ENCODE measurements around the gene CCNY. TPM values are rescaled to one million over a fixed set of nuclear protein-coding genes. Genes with fewer than 3 reads are reported as not detected.

The CCNY gene
- total and polyA plus RNA-seq, 3 experiments from 2014 or later: 15.1 to 65.2 (median 58.4) TPM

DNA sequence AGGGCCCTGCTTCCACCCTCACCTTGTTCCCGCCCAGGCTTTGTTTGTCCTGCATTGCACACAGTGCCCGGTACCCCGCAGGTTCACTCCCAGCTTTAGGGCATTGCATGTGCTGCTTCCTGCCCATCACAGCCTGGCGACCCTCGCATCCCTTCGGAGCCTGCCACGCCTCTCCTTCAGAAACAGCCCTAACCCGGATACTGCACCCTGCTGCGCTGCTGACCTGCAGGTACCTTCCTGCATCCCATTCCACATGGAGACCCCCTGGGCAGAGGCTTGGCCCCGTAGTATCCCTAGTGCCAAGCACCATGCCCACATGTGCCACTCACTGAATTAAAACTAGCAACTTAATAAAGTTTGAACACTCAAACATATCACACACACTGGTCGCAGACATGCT lies 249.0 kb downstream of the CCNY start:
- no peak overlapping the region for H3K4me3 ChIP-seq (ENCODE audit: low read length)
- H3K9me3 Mint-ChIP-seq: peaks cover 0 to 10% (median 2%) of the 10 kb centered on the region in 5 donors

DNA sequence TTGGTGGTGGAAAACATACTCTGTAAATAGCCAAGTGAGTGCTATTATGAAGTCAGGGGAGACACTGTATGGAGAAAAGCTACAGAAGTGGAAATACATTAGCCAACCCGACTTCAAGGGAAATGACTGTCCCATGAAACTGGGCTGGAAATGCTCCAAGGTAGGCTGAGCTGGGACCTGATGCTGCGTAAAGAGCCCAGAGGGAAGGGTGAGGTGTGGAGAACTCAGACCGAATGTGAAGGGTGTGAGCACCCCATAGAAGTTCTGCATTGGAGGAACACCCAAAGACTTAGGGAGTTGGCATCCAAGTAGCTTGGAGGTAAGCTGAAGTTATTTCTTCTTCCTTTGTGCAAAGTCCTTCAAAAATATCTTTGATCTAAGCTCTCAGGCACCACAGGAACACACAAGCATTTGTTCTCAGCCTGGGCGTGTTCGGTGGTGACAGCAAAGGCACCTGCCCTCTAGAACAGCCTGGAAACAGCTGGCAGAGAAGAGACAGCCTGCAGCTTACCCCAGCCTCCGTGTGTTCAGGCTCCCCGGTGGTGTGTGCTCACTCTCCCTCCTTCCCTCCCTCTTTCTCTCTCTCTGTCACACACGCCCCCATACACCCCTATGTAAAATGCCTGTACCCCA lies 249.7 kb downstream of the CCNY start:
- ChIA-PET CTCF (no interaction called here), POLR2A (no interaction called here)
- Histone ChIP-seq H3K4me3 (ENCODE audit: low read length) (no peak overlapping the region), H3K27me3 (ENCODE audit: insufficient read depth, low read length, poor library complexity, severe bottlenecking) (no peaks in the 10 kb centered on the region), H3K27ac (ENCODE audit: low read depth, low read length) (no peak overlapping the region), H3K9me3 (ENCODE audit: low read length) (no peaks in the 10 kb centered on the region), H3K36me3 (ENCODE audit: insufficient read depth, low read length) (no peaks in the 10 kb centered on the region), H3K4me1 (ENCODE audit: insufficient read depth, low read length) (no peaks in the 10 kb centered on the region)
- Mint-ChIP-seq H3K27ac (no peak overlapping the region), H3K9me3 (peaks cover 3 to 16% (median 8%) of the 10 kb centered on the region in 5 donors), H3K4me1 (no peaks in the 10 kb centered on the region), H3K4me3 (no peak overlapping the region), H3K27me3 (peaks cover 0 to 15% of the 10 kb centered on the region in 2 donors), H3K36me3 (peaks cover 0 to 8% (median 2%) of the 10 kb centered on the region in 3 donors)
- DNase-seq: no peak

More for the DNA sequence above, 249.0 kb downstream of the CCNY start:
- no peak overlapping the region for H3K27ac ChIP-seq (ENCODE audit: low read depth, low read length)
- no peaks in the 10 kb centered on the region for H3K4me1 ChIP-seq (ENCODE audit: insufficient read depth, low read length)
- no peaks in the 10 kb centered on the region for H3K27me3 ChIP-seq (ENCODE audit: insufficient read depth, low read length, poor library complexity, severe bottlenecking)
- H3K4me3 Mint-ChIP-seq: no peak overlapping the region
- DNase-seq: no peak
- H3K27ac Mint-ChIP-seq: no peak overlapping the region
- H3K9me3 ChIP-seq (ENCODE audit: low read length): no peaks in the 10 kb centered on the region
- CTCF ChIA-PET: no interaction called here
- H3K36me3 ChIP-seq (ENCODE audit: insufficient read depth, low read length): no peaks in the 10 kb centered on the region
- H3K27me3 Mint-ChIP-seq: peaks cover 2 to 11% of the 10 kb centered on the region in 2 donors
- H3K36me3 Mint-ChIP-seq: peaks cover 0 to 4% (median 0%) of the 10 kb centered on the region in 3 donors
- POLR2A ChIA-PET: no interaction called here
- H3K4me1 Mint-ChIP-seq: no peaks in the 10 kb centered on the region

DNA sequence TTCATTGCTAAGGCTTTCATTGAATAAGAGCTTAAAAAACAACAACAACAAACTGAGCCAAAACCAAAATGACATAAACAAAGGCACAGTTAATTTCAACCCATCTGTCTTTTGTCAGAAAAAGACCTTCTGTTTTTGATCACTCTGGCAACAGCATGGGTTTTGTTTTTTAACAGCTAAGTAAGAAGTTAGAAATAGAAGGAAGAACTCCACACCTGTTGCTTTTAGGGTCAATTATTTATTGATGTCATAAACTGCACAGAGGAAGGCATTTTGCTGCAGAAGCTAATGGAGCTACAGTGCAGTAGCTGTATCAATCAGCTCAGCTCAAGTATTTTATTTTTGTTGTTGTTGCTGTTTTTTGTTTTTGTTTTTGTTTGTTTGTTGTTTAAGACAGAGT lies 252.5 kb downstream of the CCNY start:
- Mint-ChIP-seq H3K4me1 (no peaks in the 10 kb centered on the region), H3K9me3 (peaks cover 6 to 18% (median 16%) of the 10 kb centered on the region in 5 donors), H3K27ac (no peak overlapping the region), H3K36me3 (peaks cover 0 to 5% (median 2%) of the 10 kb centered on the region in 3 donors), H3K27me3 (peaks cover 0 to 27% of the 10 kb centered on the region in 2 donors), H3K4me3 (no peak overlapping the region)
- CTCF ChIA-PET: no interaction called here
- DNase-seq: no peak
- POLR2A ChIA-PET: no interaction called here
- H3K27me3 ChIP-seq (ENCODE audit: insufficient read depth, low read length, poor library complexity, severe bottlenecking): no peaks in the 10 kb centered on the region
- no peak overlapping the region for H3K27ac ChIP-seq (ENCODE audit: low read depth, low read length)
- no peaks in the 10 kb centered on the region for H3K4me1 ChIP-seq (ENCODE audit: insufficient read depth, low read length)
- H3K4me3 ChIP-seq (ENCODE audit: low read length): no peak overlapping the region
- no peaks in the 10 kb centered on the region for H3K36me3 ChIP-seq (ENCODE audit: insufficient read depth, low read length)
- H3K9me3 ChIP-seq (ENCODE audit: low read length): no peaks in the 10 kb centered on the region

DNA sequence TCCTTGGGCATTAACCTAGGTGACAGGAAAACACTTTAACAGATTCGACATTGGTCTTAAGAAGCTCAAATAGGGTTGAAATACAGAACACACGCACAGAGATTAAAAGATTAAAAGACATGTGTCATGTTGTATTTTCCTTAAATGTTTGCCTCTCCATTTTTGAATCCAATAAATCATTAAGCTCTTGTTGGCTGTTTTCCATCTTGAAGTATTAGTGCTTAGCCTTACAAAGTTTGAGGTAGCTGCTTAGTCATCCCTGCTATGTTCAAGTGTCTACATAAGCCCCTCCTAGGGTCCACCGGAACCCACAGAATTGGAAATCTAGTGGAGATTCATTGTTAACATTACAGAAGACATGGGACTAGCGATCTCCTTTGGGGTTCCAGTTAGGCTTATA lies 256.1 kb downstream of the CCNY start:
- Mint-ChIP-seq H3K4me1 (no peaks in the 10 kb centered on the region), H3K27me3 (peaks cover 0 to 24% of the 10 kb centered on the region in 2 donors), H3K36me3 (peaks cover 0 to 5% (median 2%) of the 10 kb centered on the region in 3 donors), H3K27ac (no peak overlapping the region), H3K4me3 (no peak overlapping the region), H3K9me3 (peaks cover 6 to 18% (median 16%) of the 10 kb centered on the region in 5 donors)
- H3K9me3 ChIP-seq (ENCODE audit: low read length): no peaks in the 10 kb centered on the region
- POLR2A ChIA-PET: no interaction called here
- no peaks in the 10 kb centered on the region for H3K27me3 ChIP-seq (ENCODE audit: insufficient read depth, low read length, poor library complexity, severe bottlenecking)
- CTCF ChIA-PET: no interaction called here
- no peak for DNase-seq
- no peak overlapping the region for H3K27ac ChIP-seq (ENCODE audit: low read depth, low read length)
- no peak overlapping the region for H3K4me3 ChIP-seq (ENCODE audit: low read length)
- H3K36me3 ChIP-seq (ENCODE audit: insufficient read depth, low read length): no peaks in the 10 kb centered on the region
- no peaks in the 10 kb centered on the region for H3K4me1 ChIP-seq (ENCODE audit: insufficient read depth, low read length)

DNA sequence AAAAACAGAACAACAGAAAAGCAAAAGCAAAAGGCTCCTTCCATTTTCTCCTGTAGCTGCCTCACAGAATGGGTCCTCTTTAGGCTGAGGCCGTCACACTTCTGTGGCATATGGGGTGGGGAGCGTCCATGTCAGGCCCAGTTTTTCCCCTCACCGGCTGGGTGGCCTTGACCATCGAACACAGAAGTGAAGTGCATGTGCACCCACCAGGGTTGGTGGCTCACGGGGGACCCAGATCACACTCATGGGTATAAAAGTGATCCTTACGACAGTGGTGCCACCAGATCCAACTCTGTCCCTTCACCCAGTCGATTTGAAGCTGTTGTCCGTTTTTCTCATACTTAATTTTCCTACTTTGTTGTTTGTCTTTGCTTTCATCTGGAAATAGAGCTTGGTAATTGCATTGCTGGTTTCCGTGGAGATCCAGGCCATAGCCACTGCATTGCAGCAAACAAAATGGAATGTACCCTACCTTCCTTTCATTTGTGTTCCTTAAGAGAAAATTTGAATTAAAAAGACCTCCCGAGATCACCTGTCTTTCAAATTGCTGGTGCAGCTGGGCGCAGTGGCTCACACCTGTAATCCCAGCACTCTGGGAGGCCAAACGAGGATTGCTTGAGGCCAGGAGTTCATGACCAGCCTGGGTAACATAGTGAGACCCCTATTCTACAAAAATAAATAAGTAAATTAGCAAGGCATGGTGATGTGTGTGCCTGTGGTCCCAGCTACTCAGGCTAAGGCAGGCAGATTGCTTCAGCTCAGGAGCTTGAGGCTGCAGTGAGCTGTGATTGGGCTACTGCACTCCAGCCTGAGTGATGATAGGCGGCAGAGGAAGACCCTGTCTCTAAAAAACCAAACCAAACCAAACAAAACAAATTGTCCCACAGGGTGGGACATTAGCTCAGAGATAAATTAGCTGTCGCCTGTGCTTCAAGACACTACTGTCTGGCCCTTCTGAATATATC lies 258.1 kb downstream of the CCNY start:
- peaks cover 0 to 5% (median 2%) of the 10 kb centered on the region in 3 donors for H3K36me3 Mint-ChIP-seq
- H3K9me3 Mint-ChIP-seq: peaks cover 6 to 19% (median 16%) of the 10 kb centered on the region in 5 donors
- H3K4me3 ChIP-seq (ENCODE audit: low read length): no peak overlapping the region
- POLR2A ChIA-PET: no interaction called here
- no peaks in the 10 kb centered on the region for H3K4me1 Mint-ChIP-seq
- H3K9me3 ChIP-seq (ENCODE audit: low read length): no peaks in the 10 kb centered on the region
- no peak overlapping the region for H3K27ac ChIP-seq (ENCODE audit: low read depth, low read length)
- DNase-seq: no peak
- no peaks in the 10 kb centered on the region for H3K4me1 ChIP-seq (ENCODE audit: insufficient read depth, low read length)
- H3K27ac Mint-ChIP-seq: no peak overlapping the region
- no peaks in the 10 kb centered on the region for H3K36me3 ChIP-seq (ENCODE audit: insufficient read depth, low read length)
- peaks cover 2 to 32% of the 10 kb centered on the region in 2 donors for H3K27me3 Mint-ChIP-seq
- no peaks in the 10 kb centered on the region for H3K27me3 ChIP-seq (ENCODE audit: insufficient read depth, low read length, poor library complexity, severe bottlenecking)
- H3K4me3 Mint-ChIP-seq: no peak overlapping the region
- CTCF ChIA-PET: no interaction called here

DNA sequence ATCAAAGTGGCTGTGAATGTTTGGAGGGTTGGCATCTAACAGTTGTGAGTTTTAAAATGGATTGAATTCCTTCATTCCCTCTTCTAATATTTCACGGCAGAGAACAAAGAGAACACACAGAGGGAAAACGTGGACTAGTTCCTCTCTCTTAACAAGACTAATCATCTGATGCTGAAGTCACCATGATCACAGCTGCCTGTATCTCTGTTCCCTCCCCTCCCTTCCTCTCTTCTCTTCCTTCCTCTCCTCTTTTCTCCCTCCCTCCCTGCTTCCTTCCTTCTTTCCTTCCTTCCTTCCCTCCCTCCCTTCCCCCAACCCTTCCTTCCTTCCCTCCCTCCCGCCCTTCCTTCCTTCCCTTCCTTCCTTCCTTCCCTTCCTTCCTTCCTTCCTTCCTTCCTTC lies 258.8 kb downstream of the CCNY start:
- Mint-ChIP-seq H3K4me3 (no peak overlapping the region), H3K9me3 (peaks cover 6 to 16% (median 13%) of the 10 kb centered on the region in 5 donors), H3K36me3 (peaks cover 0 to 5% (median 2%) of the 10 kb centered on the region in 3 donors), H3K27ac (no peak overlapping the region), H3K27me3 (peaks cover 5 to 35% of the 10 kb centered on the region in 2 donors), H3K4me1 (no peaks in the 10 kb centered on the region)
- H3K27ac ChIP-seq (ENCODE audit: low read depth, low read length): no peak overlapping the region
- no peaks in the 10 kb centered on the region for H3K27me3 ChIP-seq (ENCODE audit: insufficient read depth, low read length, poor library complexity, severe bottlenecking)
- ChIA-PET CTCF (no interaction called here), POLR2A (no interaction called here)
- H3K4me1 ChIP-seq (ENCODE audit: insufficient read depth, low read length): no peaks in the 10 kb centered on the region
- no peaks in the 10 kb centered on the region for H3K36me3 ChIP-seq (ENCODE audit: insufficient read depth, low read length)
- H3K4me3 ChIP-seq (ENCODE audit: low read length): no peak overlapping the region
- H3K9me3 ChIP-seq (ENCODE audit: low read length): no peaks in the 10 kb centered on the region
- no peak for DNase-seq

DNA sequence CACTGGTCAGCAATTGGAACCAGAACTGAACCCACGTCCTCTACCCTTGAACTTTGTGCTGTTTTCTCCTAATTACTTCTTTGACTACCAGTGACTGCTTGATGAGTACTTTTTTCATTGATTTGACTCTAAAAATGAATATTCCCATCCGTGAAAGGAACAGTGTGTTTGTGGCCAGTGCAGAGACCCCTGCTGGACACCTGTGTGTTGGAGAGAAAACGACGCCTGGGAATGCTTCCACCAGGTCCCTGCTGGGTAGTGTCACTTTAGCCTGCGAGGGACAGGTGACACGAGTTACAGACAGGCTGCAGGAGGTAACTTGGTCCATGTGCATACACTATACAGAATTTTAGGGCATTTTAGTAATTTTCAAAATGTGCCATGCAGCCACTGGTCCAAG lies 262.1 kb downstream of the CCNY start:
- peaks cover 0 to 6% (median under 1%) of the 10 kb centered on the region in 3 donors for H3K36me3 Mint-ChIP-seq
- DNase-seq: no peak
- Histone ChIP-seq H3K4me3 (ENCODE audit: low read length) (no peak overlapping the region), H3K27me3 (ENCODE audit: insufficient read depth, low read length, poor library complexity, severe bottlenecking) (peaks cover 4% of the 10 kb centered on the region), H3K9me3 (ENCODE audit: low read length) (no peaks in the 10 kb centered on the region), H3K27ac (ENCODE audit: low read depth, low read length) (no peak overlapping the region), H3K36me3 (ENCODE audit: insufficient read depth, low read length) (no peaks in the 10 kb centered on the region), H3K4me1 (ENCODE audit: insufficient read depth, low read length) (no peaks in the 10 kb centered on the region)
- peaks cover 13 to 40% of the 10 kb centered on the region in 2 donors for H3K27me3 Mint-ChIP-seq
- CTCF ChIA-PET: no interaction called here
- no peaks in the 10 kb centered on the region for H3K4me1 Mint-ChIP-seq
- H3K27ac Mint-ChIP-seq: no peak overlapping the region
- H3K9me3 Mint-ChIP-seq: peaks cover 0 to 12% (median 7%) of the 10 kb centered on the region in 5 donors
- POLR2A ChIA-PET: no interaction called here
- no peak overlapping the region for H3K4me3 Mint-ChIP-seq

DNA sequence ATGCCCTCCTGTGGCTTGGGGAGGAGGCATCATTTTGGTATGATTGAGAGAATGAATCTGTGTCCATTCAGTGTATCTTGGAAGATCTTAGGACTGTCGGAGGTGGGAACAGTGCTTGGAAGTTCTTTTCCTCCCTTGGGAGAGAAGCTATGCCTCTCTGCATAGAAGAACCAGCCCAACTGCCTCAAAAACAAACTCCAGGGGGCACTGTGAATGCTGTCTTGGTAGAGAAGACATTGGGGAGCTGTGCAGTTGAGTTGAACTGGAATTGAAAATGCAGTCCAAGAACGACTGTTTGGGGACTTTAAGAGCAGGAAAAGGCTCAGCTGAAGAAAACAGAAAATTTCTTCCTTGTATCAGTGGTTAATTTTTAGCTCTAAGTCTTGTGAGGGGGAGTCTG lies 263.9 kb downstream of the CCNY start:
- Mint-ChIP-seq H3K27me3 (peaks cover 16 to 58% of the 10 kb centered on the region in 2 donors), H3K4me1 (no peaks in the 10 kb centered on the region), H3K36me3 (peaks cover 0 to 9% (median 1%) of the 10 kb centered on the region in 3 donors), H3K9me3 (peaks cover 0 to 12% (median 7%) of the 10 kb centered on the region in 5 donors), H3K27ac (no peak overlapping the region), H3K4me3 (no peak overlapping the region)
- ChIA-PET POLR2A (no interaction called here), CTCF (no interaction called here)
- H3K36me3 ChIP-seq (ENCODE audit: insufficient read depth, low read length): no peaks in the 10 kb centered on the region
- no peaks in the 10 kb centered on the region for H3K4me1 ChIP-seq (ENCODE audit: insufficient read depth, low read length)
- H3K27me3 ChIP-seq (ENCODE audit: insufficient read depth, low read length, poor library complexity, severe bottlenecking): peaks cover 4% of the 10 kb centered on the region
- no peak for DNase-seq
- no peak overlapping the region for H3K4me3 ChIP-seq (ENCODE audit: low read length)
- no peak overlapping the region for H3K27ac ChIP-seq (ENCODE audit: low read depth, low read length)
- H3K9me3 ChIP-seq (ENCODE audit: low read length): no peaks in the 10 kb centered on the region

All from CD8-positive, alpha-beta memory T cell (primary cell).